SU-DHL-6 (cell line): ENCODE measurements around the gene C1S.

Experiments
- H2AFZ ChIP-seq: fragments of 200-600 bp; sonication (generic); 2 replicates; pipeline ENCODE4 v1.6.1; 2014; ENCODE audit warnings: low read depth, mild to moderate bottlenecking, moderate library complexity, mixed read lengths, antibody characterized with exemption, low read length; ENCODE audit not compliant: severe bottlenecking
- H3F3A ChIP-seq: fragments of 200-600 bp; shearing (Covaris generic); 2 replicates; pipeline ENCODE4 v1.6.0; 2016; ENCODE audit warnings: antibody characterized with exemption, mild to moderate bottlenecking; ENCODE audit not compliant: insufficient read depth
- H3K27ac ChIP-seq: fragments of 200-600 bp; sonication (generic); 2 replicates; pipeline ENCODE4 v1.5.1; 2016; ENCODE audit warnings: low read depth, mild to moderate bottlenecking, low read length, moderate library complexity, mixed read lengths
- H3K27me3 ChIP-seq: fragments of 200-600 bp; sonication (generic), shearing (Covaris generic); 2 replicates; pipeline ENCODE4 v1.6.0; 2014; ENCODE audit warnings: mild to moderate bottlenecking, low read length
- H3K36me3 ChIP-seq: fragments of 200-600 bp; sonication (generic); 2 replicates; pipeline ENCODE4 v1.6.1; 2014; ENCODE audit warnings: mild to moderate bottlenecking, low read length, mixed read lengths
- H3K4me2 ChIP-seq: fragments of 300-600, 200-600 bp; shearing (Covaris generic), sonication (generic); 2 replicates; pipeline ENCODE4 v1.6.0; 2014; ENCODE audit warnings: low read length, low read depth, mild to moderate bottlenecking; ENCODE audit not compliant: poor library complexity, severe bottlenecking
- H3K4me3 ChIP-seq: fragments of 200-600 bp; sonication (generic); 2 replicates; pipeline ENCODE4 v1.5.1; 2014; ENCODE audit warnings: antibody characterized with exemption, low read length, mild to moderate bottlenecking, mixed read lengths; ENCODE audit not compliant: insufficient read depth, poor library complexity, severe bottlenecking
- H3K79me2 ChIP-seq: fragments of 200-600 bp; sonication (generic); 2 replicates; pipeline ENCODE4 v1.6.1; 2014; ENCODE audit warnings: mild to moderate bottlenecking, low read length, moderate library complexity; ENCODE audit not compliant: insufficient read depth
- H3K9ac ChIP-seq: fragments of 200-600 bp; sonication (generic); 2 replicates; pipeline ENCODE4 v1.7.0; 2014; ENCODE audit warnings: mild to moderate bottlenecking, low read length
- H3K9me2 ChIP-seq: fragments of 200-600 bp; sonication (generic); replicated peaks from 2 replicates; pipeline ENCODE4 v1.6.1; 2014; ENCODE audit warnings: low read length; ENCODE audit not compliant: insufficient read depth
- H3K9me3 ChIP-seq: fragments of 200-600 bp; sonication (generic); 2 replicates; pipeline ENCODE4 v1.6.1; 2014; ENCODE audit warnings: low read length, mixed read lengths; ENCODE audit not compliant: insufficient read depth
- H4K20me1 ChIP-seq: fragments of 200-600 bp; sonication (generic); 2 replicates; pipeline ENCODE4 v1.6.1; 2014; ENCODE audit warnings: low read depth, mild to moderate bottlenecking, antibody characterized with exemption, low read length, moderate library complexity, mixed read lengths
- EZH2phosphoT487 ChIP-seq: fragments of 200-600 bp; sonication (generic), shearing (Covaris generic); conservative IDR thresholded peaks from 2 replicates; pipeline ENCODE4 v1.6.1; 2018; ENCODE audit warnings: mild to moderate bottlenecking, antibody characterized with exemption, low read length, moderate library complexity, mixed read lengths
- TF ChIP-seq, protein P1 (sequence below): fragments of 200-600 bp; sonication (generic); IDR thresholded peaks from one replicate; pipeline ENCODE4 v1.5.1; 2017; ENCODE audit warnings: antibody characterized with exemption, mild to moderate bottlenecking, low read length, moderate library complexity; ENCODE audit not compliant: insufficient read depth, poor library complexity, severe bottlenecking

The C1S gene

DNA sequence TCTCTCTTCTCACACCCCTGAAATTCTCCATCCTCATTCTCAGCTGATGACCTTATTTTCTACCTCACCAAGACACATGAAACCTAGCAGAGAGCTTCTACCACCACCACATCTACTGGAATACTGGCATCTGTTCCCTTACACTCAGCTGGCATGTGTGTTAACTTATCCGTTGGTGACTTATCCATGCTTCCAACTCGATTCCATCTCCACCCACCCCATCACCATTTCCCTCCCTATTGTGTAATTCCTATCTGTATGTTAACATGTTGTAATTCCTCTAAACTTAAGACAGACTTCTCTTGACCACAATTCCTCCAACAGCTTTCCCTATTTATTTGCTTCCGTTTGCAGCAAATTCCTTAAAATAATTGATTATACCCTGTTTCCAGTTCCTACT is 15.4 kb downstream of the C1S start:
- TF ChIP-seq EZH2phosphoT487: no peak
- TF ChIP-seq, protein P1, sequence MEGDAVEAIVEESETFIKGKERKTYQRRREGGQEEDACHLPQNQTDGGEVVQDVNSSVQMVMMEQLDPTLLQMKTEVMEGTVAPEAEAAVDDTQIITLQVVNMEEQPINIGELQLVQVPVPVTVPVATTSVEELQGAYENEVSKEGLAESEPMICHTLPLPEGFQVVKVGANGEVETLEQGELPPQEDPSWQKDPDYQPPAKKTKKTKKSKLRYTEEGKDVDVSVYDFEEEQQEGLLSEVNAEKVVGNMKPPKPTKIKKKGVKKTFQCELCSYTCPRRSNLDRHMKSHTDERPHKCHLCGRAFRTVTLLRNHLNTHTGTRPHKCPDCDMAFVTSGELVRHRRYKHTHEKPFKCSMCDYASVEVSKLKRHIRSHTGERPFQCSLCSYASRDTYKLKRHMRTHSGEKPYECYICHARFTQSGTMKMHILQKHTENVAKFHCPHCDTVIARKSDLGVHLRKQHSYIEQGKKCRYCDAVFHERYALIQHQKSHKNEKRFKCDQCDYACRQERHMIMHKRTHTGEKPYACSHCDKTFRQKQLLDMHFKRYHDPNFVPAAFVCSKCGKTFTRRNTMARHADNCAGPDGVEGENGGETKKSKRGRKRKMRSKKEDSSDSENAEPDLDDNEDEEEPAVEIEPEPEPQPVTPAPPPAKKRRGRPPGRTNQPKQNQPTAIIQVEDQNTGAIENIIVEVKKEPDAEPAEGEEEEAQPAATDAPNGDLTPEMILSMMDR: no peak
- H3K4me2 ChIP-seq: no peak overlapping the region

DNA sequence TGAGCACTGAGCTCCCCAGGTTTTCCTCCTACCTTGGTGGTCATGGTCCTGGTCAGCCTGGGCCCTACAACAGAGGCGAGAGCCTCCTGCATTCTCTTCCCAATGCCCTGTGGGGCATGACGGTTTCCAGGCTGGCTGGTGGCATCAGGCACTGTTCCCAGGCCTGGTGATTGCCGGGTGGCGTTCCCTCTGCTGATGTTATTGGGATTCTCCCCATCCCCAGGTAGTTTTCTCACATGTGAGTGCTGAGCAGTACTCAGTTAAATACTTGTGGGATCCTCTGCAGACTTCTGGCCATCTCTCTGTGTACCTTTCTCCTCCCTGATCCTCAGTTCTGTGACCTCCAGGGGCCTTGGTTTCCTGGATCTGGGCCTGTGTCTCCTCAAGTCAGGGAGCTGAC is 16.0 kb downstream of the C1S start:
- no peak for TF ChIP-seq EZH2phosphoT487
- TF ChIP-seq, protein P1: no peak
- no peaks in the 10 kb centered on the region for H3K9me3 ChIP-seq
- no peaks in the 10 kb centered on the region for H3K9me2 ChIP-seq
- H3K9ac ChIP-seq: no peak overlapping the region
- no peaks in the 10 kb centered on the region for H4K20me1 ChIP-seq
- no peak overlapping the region for H3K27ac ChIP-seq
- no peaks in the 10 kb centered on the region for H3K27me3 ChIP-seq
- H3F3A ChIP-seq: no peaks in the 10 kb centered on the region
- H3K4me3 ChIP-seq: no peak overlapping the region
- H2AFZ ChIP-seq: no peak overlapping the region
- no peak overlapping the region for H3K4me2 ChIP-seq
- no peaks in the 10 kb centered on the region for H3K36me3 ChIP-seq
- H3K79me2 ChIP-seq: no peaks in the 10 kb centered on the region

More for the DNA sequence above, 15.4 kb downstream of the C1S start:
- Histone ChIP-seq H4K20me1 (no peaks in the 10 kb centered on the region), H3F3A (no peaks in the 10 kb centered on the region), H3K27ac (no peak overlapping the region), H3K9me3 (no peaks in the 10 kb centered on the region), H3K27me3 (no peaks in the 10 kb centered on the region), H3K4me3 (no peak overlapping the region), H3K79me2 (no peaks in the 10 kb centered on the region), H2AFZ (no peak overlapping the region), H3K9me2 (no peaks in the 10 kb centered on the region), H3K36me3 (no peaks in the 10 kb centered on the region), H3K9ac (no peak overlapping the region)

DNA sequence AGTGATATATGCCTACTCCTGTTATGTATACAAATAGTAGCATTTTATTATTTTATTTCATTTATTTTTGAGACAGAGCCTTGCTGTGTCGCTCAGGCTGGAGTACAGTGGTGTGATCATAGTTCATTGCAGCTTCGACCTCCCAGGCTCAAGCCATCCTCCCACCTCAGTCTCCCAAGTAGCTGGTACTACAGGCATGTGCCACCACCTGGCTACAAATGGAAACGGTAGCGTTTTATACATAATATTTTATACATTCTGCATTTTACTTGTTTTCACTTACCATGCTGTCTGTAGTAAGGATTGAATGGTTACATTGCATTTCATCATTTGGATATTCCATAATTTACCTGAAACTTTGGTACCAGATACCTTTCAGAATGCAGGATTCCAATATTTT is 17.6 kb downstream of the C1S start:
- Histone ChIP-seq H3K4me3 (no peak overlapping the region), H4K20me1 (no peaks in the 10 kb centered on the region), H3K27me3 (no peaks in the 10 kb centered on the region), H3K27ac (no peak overlapping the region), H3F3A (no peaks in the 10 kb centered on the region), H3K9me3 (0 out of 2 replicates have a peak, but pooled peaks cover 1% of the 10 kb centered on the region), H3K4me2 (no peak overlapping the region), H3K9ac (no peak overlapping the region), H3K79me2 (no peaks in the 10 kb centered on the region), H2AFZ (no peak overlapping the region), H3K36me3 (no peaks in the 10 kb centered on the region), H3K9me2 (no peaks in the 10 kb centered on the region)
- TF ChIP-seq EZH2phosphoT487: no peak
- TF ChIP-seq, protein P1: peak; percentile 8

DNA sequence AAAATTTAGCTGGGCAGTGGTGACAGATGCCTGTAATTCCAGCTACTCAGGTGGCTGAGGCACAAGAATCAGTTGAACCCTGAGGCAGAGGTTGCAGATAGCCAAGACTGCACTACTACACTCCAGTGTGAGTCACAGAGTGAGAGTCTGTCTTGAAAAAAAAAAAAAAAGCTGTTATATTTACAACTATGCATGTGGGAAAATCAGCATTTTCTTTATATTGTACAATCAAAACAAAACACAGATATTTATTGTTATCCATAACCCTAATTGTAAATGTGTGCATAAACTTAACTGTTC is 19.3 kb downstream of the C1S start:
- Histone ChIP-seq H3K36me3 (no peaks in the 10 kb centered on the region), H3F3A (no peaks in the 10 kb centered on the region), H4K20me1 (no peaks in the 10 kb centered on the region), H3K9ac (no peak overlapping the region), H3K4me3 (no peak overlapping the region), H2AFZ (no peak overlapping the region), H3K27me3 (no peaks in the 10 kb centered on the region), H3K4me2 (no peak overlapping the region), H3K79me2 (no peaks in the 10 kb centered on the region), H3K9me3 (peaks cover 3% of the 10 kb centered on the region; the same call in 1 of the 2 replicates), H3K9me2 (no peaks in the 10 kb centered on the region), H3K27ac (no peak overlapping the region)
- no peak for TF ChIP-seq EZH2phosphoT487
- TF ChIP-seq, protein P1: no peak
